SK-N-SH treated with all-trans-retinoic acid at 6 μM for 48 hours (cell line): ENCODE measurements around the gene PLXNA4.
A peak's percentile ranks its signal among the peaks of the same experiment; 100 is the strongest.

ENCODE experiments used
- ATAC-seq: fragments of 200-7000 bp; cut with Tn5 transposase; 3 replicates; pipeline ENCODE4 v1.9.1; 2020; ENCODE audit warnings: mild to moderate bottlenecking, moderate library complexity
- ARNTL ChIP-seq: fragments of 450-650 bp; formaldehyde crosslinking; IDR thresholded peaks from 2 replicates; pipeline ENCODE4 v1.5.0; 2020; ENCODE audit warnings: low read depth, mild to moderate bottlenecking, moderate library complexity, borderline replicate concordance
- BACH2 ChIP-seq: fragments of 250-450 bp; sonication (Bioruptor Pico); IDR thresholded peaks from 2 replicates; pipeline ENCODE4 v1.9.0; 2021; ENCODE audit warnings: mild to moderate bottlenecking, borderline replicate concordance
- CSDC2 ChIP-seq: fragments of 250-450 bp; sonication (Bioruptor Pico); IDR thresholded peaks from 2 replicates; pipeline ENCODE4 v1.5.0; 2020; ENCODE audit warnings: mild to moderate bottlenecking, moderate library complexity
- ESRRG ChIP-seq: fragments of 250-450 bp; sonication (Bioruptor Pico); IDR thresholded peaks from 2 replicates; pipeline ENCODE4 v1.6.1; 2021; ENCODE audit warnings: mild to moderate bottlenecking
- GLIS3 ChIP-seq: fragments of 250-450 bp; sonication (Bioruptor Pico); IDR thresholded peaks from 2 replicates; pipeline ENCODE4 v1.5.0; 2020; ENCODE audit warnings: mild to moderate bottlenecking, moderate library complexity
- ISL1 ChIP-seq: fragments of 250-450 bp; sonication (Bioruptor Pico); IDR thresholded peaks from 2 replicates; pipeline ENCODE4 v2.1.2; 2022; ENCODE audit warnings: mild to moderate bottlenecking, moderate library complexity
- OSR1 ChIP-seq: fragments of 250-450 bp; sonication (Bioruptor Pico); IDR thresholded peaks from 2 replicates; pipeline ENCODE4 v1.8.0; 2022; ENCODE audit warnings: moderate library complexity, mild to moderate bottlenecking, inconsistent platforms
- PPARA ChIP-seq: fragments of 250-450 bp; sonication (Bioruptor Pico); IDR thresholded peaks from 2 replicates; pipeline ENCODE4 v1.5.0; 2020; ENCODE audit warnings: mild to moderate bottlenecking, borderline replicate concordance
- RARB ChIP-seq: fragments of 250-450 bp; sonication (Bioruptor Pico); IDR thresholded peaks from 2 replicates; pipeline ENCODE4 v1.8.0; 2021; ENCODE audit warnings: mild to moderate bottlenecking, moderate library complexity
- SNAI2 ChIP-seq: fragments of 250-450 bp; sonication (Bioruptor Pico); IDR thresholded peaks from 2 replicates; pipeline ENCODE4 v1.5.0; 2020; ENCODE audit warnings: mild to moderate bottlenecking, moderate library complexity
- TCF4 ChIP-seq: fragments of 250-450 bp; sonication (Bioruptor Pico); IDR thresholded peaks from 2 replicates; pipeline ENCODE4 v1.8.0; 2021; ENCODE audit warnings: mild to moderate bottlenecking, moderate library complexity, borderline replicate concordance
- TOX ChIP-seq: fragments of 250-450 bp; sonication (Bioruptor Pico); IDR thresholded peaks from 2 replicates; pipeline ENCODE4 v1.8.0; 2021; ENCODE audit warnings: mild to moderate bottlenecking, moderate library complexity, borderline replicate concordance
- ZC3H10 ChIP-seq: fragments of 250-450 bp; sonication (Bioruptor Pico); IDR thresholded peaks from 2 replicates; pipeline ENCODE4 v1.5.1; 2021; ENCODE audit warnings: mild to moderate bottlenecking, moderate library complexity
- ZFP3 ChIP-seq: fragments of 250-450 bp; sonication (Bioruptor Pico); IDR thresholded peaks from 2 replicates; pipeline ENCODE4 v1.5.0; 2020; ENCODE audit warnings: mild to moderate bottlenecking, moderate library complexity
- ZFP30 ChIP-seq: fragments of 450-650 bp; formaldehyde crosslinking; IDR thresholded peaks from 2 replicates; pipeline ENCODE4 v1.5.0; 2022; ENCODE audit warnings: mild to moderate bottlenecking, moderate library complexity
- ZNF565 ChIP-seq: fragments of 450-650 bp; formaldehyde crosslinking; conservative IDR thresholded peaks from 2 replicates; pipeline ENCODE4 v1.5.0; 2020; ENCODE audit warnings: low read depth, mild to moderate bottlenecking, moderate library complexity
- ZNF70 ChIP-seq: fragments of 450-650 bp; formaldehyde crosslinking; IDR thresholded peaks from 2 replicates; pipeline ENCODE4 v1.5.0; 2020; ENCODE audit warnings: mild to moderate bottlenecking, moderate library complexity
- ZNF8 ChIP-seq: fragments of 450-650 bp; formaldehyde crosslinking; IDR thresholded peaks from 2 replicates; pipeline ENCODE4 v1.5.0; 2020; ENCODE audit warnings: mild to moderate bottlenecking, moderate library complexity
- TF ChIP-seq, protein P1 (sequence below): fragments of 250-450 bp; sonication (Bioruptor Pico); IDR thresholded peaks from 2 replicates; pipeline ENCODE4 v1.5.0; 2020; ENCODE audit warnings: mild to moderate bottlenecking, moderate library complexity
- TF ChIP-seq, protein P2 (sequence below): fragments of 250-450 bp; sonication (Bioruptor Pico); IDR thresholded peaks from 2 replicates; pipeline ENCODE4 v1.5.1; 2021; ENCODE audit warnings: mild to moderate bottlenecking, moderate library complexity
- TF ChIP-seq, protein P3 (sequence below): fragments of 250-450 bp; sonication (Bioruptor Pico); IDR thresholded peaks from 2 replicates; pipeline ENCODE4 v1.5.1; 2020; ENCODE audit warnings: low read depth, mild to moderate bottlenecking, moderate library complexity

Gene PLXNA4

DNA sequence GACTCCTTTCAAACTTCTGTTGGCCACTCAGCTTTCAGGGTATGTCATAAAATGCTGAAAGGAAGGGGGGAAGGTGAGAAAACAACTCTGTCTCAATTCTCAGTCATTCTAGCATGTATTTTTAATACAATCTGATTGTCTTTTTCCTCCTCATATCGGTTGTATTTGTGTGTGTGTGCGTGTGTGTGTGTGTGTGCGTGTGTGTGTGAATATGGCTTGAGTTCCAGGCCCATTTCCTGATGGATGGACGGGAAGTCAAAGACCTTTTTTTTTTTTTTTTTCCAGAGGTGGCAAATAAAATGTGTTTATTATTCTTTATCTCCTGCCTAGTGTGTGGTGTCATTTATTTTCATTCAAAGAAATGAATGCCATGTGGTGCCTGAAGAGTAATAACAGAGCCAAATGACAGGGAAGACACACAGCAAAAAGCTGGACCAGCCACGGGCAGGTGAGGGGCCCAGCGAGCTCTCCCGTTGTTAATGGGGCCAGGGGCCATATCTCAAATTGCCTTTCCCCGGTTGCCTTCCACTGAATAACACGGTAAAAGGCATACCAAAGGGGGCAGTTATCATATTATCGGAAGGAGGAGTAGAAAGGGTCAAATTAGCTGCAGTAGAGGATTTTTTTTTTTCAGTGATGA, 3.1 kb upstream of the PLXNA4 start:
- TF ChIP-seq ESRRG (CRISPR knock-in tag) (no peak), TOX (no peak), PPARA (no peak), CSDC2 (CRISPR knock-in tag) (no peak), ZC3H10 (CRISPR knock-in tag) (no peak), TCF4 (CRISPR knock-in tag) (no peak), ISL1 (CRISPR knock-in tag) (no peak), ZNF565 (CRISPR knock-in tag) (no peak), BACH2 (CRISPR knock-in tag) (no peak), RARB (no peak), ZNF70 (CRISPR knock-in tag) (no peak)
- TF ChIP-seq, protein P1, sequence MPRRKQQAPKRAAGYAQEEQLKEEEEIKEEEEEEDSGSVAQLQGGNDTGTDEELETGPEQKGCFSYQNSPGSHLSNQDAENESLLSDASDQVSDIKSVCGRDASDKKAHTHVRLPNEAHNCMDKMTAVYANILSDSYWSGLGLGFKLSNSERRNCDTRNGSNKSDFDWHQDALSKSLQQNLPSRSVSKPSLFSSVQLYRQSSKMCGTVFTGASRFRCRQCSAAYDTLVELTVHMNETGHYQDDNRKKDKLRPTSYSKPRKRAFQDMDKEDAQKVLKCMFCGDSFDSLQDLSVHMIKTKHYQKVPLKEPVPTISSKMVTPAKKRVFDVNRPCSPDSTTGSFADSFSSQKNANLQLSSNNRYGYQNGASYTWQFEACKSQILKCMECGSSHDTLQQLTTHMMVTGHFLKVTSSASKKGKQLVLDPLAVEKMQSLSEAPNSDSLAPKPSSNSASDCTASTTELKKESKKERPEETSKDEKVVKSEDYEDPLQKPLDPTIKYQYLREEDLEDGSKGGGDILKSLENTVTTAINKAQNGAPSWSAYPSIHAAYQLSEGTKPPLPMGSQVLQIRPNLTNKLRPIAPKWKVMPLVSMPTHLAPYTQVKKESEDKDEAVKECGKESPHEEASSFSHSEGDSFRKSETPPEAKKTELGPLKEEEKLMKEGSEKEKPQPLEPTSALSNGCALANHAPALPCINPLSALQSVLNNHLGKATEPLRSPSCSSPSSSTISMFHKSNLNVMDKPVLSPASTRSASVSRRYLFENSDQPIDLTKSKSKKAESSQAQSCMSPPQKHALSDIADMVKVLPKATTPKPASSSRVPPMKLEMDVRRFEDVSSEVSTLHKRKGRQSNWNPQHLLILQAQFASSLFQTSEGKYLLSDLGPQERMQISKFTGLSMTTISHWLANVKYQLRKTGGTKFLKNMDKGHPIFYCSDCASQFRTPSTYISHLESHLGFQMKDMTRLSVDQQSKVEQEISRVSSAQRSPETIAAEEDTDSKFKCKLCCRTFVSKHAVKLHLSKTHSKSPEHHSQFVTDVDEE (CRISPR knock-in tag), result no peak
- ATAC-seq, result no peak

DNA sequence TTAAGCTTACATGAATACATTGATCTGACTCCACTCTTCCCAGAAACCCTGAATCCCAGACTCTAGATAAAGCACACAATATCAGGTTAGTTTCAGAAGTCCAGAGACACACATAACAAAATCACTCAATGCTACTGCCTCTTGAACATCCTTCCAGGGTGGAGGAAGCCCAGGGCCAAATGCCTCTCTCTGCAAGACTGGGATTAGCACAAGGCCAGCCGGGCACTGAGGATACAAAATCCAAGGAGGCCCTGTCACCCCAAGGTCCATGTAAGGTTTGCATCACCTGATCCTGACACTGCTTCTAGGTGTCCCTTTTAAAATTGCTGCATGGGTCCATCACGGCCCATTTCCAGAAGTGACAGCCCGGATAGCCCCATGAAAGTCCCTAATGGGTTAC, 2.6 kb upstream of the PLXNA4 start:
- no peak for ATAC-seq
- no peak for TF ChIP-seq ZFP30 (CRISPR knock-in tag)
- no peak for TF ChIP-seq ZFP3
- no peak for TF ChIP-seq ARNTL (CRISPR knock-in tag)
- no peak for TF ChIP-seq TOX
- no peak for TF ChIP-seq ZC3H10 (CRISPR knock-in tag)
- no peak for TF ChIP-seq SNAI2 (CRISPR knock-in tag)
- TF ChIP-seq GLIS3 (CRISPR knock-in tag), result no peak
- no peak for TF ChIP-seq ZNF8 (CRISPR knock-in tag)
- TF ChIP-seq ZNF70 (CRISPR knock-in tag), result no peak
- no peak for TF ChIP-seq ZNF565 (CRISPR knock-in tag)
- no peak for TF ChIP-seq ISL1 (CRISPR knock-in tag)
- TF ChIP-seq, protein P2, sequence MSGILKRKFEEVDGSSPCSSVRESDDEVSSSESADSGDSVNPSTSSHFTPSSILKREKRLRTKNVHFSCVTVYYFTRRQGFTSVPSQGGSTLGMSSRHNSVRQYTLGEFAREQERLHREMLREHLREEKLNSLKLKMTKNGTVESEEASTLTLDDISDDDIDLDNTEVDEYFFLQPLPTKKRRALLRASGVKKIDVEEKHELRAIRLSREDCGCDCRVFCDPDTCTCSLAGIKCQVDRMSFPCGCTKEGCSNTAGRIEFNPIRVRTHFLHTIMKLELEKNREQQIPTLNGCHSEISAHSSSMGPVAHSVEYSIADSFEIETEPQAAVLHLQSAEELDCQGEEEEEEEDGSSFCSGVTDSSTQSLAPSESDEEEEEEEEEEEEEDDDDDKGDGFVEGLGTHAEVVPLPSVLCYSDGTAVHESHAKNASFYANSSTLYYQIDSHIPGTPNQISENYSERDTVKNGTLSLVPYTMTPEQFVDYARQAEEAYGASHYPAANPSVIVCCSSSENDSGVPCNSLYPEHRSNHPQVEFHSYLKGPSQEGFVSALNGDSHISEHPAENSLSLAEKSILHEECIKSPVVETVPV (CRISPR knock-in tag), result no peak
- TF ChIP-seq, all 23 proteins: peak for 0

DNA sequence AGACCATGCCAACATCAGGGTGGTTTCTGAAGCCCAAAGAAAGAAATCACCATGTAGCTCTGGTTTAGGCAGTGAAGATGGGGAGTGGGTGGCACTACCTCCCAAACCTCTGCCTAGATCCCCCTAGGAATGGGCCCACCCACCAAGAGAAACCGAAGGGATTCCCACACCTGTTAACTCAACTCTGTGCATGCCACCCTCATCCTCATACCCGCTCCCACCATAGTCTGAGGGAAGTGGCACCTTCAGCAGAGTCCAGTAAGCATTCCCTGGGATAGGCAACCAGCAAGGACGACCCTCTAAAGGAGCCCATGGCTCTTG, 1.7 kb upstream of the PLXNA4 start:
- no peak for ATAC-seq

GRCh38 chr7:132577206-132578049, 1.2 kb upstream of the PLXNA4 start:
- ATAC-seq, result peak; percentile 59

More for the DNA sequence above, 1.7 kb upstream of the PLXNA4 start:
- TF ChIP-seq ZNF70 (CRISPR knock-in tag) (no peak), TCF4 (CRISPR knock-in tag) (no peak)

More at GRCh38 chr7:132577206-132578049, 1.2 kb upstream of the PLXNA4 start:
- TF ChIP-seq ZNF565 (CRISPR knock-in tag) (no peak), ZNF70 (CRISPR knock-in tag) (no peak), ESRRG (CRISPR knock-in tag) (no peak), OSR1 (CRISPR knock-in tag) (no peak), PPARA (no peak), BACH2 (CRISPR knock-in tag) (no peak), ZFP30 (CRISPR knock-in tag) (no peak)
- TF ChIP-seq, protein P3, sequence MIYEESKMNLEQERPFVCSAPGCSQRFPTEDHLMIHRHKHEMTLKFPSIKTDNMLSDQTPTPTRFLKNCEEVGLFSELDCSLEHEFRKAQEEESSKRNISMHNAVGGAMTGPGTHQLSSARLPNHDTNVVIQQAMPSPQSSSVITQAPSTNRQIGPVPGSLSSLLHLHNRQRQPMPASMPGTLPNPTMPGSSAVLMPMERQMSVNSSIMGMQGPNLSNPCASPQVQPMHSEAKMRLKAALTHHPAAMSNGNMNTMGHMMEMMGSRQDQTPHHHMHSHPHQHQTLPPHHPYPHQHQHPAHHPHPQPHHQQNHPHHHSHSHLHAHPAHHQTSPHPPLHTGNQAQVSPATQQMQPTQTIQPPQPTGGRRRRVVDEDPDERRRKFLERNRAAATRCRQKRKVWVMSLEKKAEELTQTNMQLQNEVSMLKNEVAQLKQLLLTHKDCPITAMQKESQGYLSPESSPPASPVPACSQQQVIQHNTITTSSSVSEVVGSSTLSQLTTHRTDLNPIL, result no peak
